Activated naive CD4-positive, alpha-beta T cell (primary cell): Measurements from ENCODE around the gene USPL1.
"Not testable (repeated sequence)": the region's sequence is repeated elsewhere in the genome, so short reads cannot be mapped to it uniquely, and the experiment has no call there.

Source experiments
- DNase-seq, 4 experiments: peaks; one replicate each; lab custom pipeline; 2025; lab: John Stamatoyannopoulos, UW

The USPL1 gene

DNA sequence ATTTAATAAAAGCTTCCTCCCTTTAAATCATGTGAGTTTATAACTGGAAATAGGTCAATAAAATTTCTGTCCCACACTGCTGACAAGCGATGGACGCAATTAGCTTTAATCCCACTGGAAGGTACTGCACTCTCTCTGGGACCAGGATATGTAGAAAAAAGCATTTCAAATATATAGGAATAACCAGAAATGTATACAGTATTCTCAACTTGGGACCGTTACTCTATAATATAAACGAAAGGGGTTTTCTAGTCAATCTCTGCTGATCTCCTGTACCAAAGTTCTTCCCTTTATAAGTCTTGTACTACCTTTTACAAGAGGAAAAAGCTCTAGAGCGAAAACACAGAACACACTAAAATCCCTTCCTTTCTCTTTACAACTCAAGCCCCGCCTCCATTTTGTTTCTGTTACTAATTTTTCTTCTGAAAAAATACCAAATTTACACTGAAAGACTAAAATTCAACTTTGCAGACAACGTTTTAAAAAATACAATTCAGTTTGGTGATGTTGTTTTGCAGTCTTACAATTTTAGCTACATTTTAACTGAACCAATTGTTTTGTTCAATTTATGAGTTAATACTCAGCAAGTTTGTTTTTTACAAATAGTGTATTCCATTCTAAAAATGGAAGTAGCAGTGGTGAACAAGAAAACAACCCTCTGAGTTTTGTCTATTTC is 1.7 kb upstream of the USPL1 start:
- no peak for DNase-seq

DNA sequence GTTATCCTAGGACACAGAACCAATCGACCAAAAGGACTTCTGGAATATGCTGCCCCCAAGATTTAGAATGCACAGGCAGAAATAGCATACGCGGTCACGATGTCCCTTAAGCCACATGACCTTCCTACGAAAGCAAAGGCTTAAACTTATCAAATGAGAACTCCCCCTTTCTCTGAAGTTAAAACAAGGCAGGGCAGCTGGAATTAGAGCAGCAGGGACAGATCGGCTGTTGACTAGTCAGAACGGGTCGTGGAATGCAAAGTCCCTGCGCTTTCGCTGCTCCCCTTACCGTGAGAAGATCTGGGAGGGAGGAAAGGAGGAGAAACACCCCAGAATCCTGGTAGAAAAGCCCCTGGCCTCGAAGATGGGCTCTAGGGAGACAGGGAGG is 799 bp upstream of the USPL1 start:
- DNase-seq: peak in 2 of 4 experiments; percentile 54 to 61

DNA sequence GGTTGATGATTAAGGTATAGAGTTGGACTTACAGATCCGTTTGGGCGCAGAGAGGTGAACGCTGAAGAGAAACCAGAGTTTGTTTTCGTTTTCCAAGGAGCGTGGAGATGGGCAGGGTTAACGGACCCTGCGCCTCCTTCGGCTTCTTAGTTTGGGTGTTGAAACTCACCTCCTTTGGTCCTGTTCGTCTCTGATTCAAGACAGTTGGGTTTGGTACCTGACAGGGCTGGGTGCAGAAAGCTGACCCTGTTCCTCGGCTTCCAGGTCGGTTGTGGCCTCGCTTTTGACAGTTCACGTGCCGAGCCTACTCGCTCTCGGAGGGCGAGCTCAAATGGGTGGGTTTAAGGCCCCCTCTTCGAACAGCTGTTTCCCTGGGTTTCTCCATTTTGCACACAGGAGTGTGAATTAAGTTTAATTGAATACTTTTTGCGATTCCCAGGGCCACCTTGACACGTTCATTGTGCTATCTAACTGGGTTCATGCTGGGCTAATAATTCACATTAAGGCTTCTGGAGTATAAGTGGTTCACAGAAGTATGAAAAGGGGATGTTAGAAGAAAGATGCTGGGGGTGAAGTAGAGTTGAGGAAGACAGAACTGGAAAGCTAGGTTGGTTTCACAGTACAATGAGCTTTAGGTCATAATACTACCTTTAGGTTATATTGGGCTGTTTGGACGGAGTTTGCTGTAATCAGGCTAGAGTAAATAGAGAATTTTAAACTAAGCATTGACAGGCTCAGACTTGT is 638 bp downstream of the USPL1 start:
- DNase-seq: peak in 2 of 4 experiments; percentile 25 to 31

DNA sequence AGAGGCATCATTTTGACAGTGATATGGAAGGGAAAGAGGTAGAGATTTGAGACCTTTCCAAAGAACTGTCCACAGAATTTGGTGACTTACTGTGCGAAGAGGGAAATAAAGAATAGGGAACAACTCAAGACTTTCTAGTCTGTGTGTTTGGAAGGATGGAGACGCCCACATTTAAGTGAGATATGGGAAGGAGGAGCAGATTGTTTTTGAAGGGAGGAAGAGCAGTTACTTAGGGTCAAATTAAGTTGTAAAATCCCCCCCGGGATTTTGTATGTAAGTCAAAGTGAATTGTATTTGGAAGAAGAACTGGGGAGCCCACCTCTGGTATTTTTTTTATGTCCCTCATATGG is 1.2 kb downstream of the USPL1 start:
- DNase-seq: no peak

DNA sequence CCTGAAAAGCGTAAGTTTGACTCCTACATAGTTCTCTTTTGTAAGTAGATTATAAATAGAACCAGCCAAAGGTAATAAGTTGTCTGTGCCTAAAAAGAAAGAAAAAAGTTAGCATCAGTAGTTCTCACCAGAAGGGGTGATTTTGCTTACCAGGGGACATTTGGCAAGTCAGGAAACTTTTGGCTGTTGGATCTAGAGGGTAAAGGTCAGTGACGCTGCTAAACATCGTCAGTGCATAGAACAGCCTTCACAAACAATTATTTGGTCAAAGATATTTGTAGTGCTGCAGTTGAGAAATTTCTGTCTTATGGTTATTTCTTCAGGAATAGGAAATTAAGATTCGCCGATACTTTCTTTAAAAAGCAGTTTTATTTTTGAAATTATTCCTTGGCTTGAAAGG is 2.0 kb downstream of the USPL1 start:
- no peak for DNase-seq

DNA sequence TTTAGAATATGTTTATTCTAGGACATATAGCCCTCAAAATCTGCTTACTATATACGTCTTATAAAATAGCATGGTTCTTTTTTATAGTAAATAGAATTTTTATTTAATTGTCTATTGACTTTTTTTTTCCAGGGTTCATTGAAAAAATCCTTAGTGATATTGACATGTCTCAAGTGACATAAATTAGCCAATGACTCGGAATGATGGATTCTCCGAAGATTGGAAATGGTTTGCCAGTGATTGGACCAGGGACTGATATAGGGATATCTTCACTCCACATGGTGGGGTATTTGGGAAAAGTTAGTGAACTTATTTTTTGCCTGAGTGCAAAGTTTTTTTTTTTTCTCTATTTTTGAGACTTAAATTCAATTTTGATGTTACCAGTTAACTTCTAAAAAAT is 3.2 kb downstream of the USPL1 start:
- no peak for DNase-seq

DNA sequence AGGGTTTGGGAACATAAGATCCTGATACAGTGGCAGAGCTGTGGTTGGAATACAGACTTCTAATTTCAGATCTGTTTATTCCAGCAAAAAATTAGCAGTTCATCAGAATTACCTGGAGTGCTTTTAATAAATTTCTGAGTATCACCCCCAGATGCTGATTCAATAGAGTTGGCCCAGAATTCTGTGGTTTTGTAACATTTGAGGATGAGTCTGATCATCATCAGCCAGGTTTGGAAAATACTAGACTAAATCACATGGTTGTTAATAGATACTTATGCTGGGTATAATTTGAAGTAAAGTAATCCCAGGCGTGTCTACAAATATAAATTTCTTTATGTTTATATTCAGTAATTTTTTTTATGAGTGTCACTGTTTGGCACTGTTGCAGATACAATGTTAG is 4.8 kb downstream of the USPL1 start:
- no peak for DNase-seq

DNA sequence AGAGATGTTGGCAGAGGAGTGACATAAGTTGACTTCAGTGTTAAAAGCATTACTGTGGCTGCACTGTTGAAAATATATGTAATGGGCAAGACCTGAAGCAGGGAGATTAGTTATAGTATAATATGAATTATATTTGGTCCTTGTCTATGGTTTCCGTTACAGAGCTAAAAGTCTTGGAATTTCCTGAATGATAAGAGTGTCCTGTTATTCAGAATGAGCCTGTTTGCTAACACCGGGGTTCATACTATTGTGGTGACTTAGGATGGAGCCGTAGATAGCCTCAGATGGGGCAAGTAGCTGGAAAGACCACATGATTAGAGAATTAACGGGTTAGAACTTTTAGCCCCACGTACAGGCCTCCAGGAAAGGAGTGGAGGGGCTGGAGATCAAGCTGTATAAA is 5.7 kb downstream of the USPL1 start:
- no peak for DNase-seq

DNA sequence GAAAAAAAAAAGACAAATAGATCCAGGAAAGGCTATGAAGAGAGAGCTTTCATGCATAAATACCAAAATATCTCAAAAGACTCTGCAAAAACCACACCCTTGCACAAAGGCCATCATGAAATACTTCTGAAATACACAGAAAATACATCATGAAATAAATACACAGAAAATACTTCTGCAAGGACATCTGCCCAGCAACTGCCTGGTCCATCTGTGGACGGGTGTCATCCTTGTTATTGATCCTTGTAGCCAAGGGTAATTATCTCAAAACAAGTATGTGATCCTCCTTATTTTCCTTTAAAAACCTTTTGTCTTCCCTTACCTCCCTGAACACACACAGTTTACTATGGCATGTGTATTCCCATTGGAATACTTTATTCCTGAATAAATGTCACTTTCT is 6.9 kb downstream of the USPL1 start:
- no peak for DNase-seq

DNA sequence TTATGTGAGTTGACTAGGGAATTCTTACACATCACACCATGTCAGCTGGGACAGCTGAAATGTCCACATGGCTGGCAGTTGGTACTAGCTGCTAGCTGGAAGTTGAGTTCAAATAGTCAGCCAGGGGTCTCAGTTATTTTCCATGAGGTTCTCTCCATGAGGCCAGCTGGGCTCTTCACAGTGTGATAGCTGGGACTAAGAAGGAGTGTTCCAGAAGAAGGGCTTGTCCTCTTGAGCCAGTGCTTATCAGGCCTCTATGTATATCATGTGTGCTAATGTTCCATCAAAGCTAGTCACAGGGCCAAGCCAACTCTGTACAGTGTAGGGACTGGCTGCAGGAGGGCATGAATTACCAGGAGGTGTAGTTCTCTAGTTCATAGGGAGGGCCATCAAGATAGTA is 11.8 kb downstream of the USPL1 start:
- DNase-seq: no peak

DNA sequence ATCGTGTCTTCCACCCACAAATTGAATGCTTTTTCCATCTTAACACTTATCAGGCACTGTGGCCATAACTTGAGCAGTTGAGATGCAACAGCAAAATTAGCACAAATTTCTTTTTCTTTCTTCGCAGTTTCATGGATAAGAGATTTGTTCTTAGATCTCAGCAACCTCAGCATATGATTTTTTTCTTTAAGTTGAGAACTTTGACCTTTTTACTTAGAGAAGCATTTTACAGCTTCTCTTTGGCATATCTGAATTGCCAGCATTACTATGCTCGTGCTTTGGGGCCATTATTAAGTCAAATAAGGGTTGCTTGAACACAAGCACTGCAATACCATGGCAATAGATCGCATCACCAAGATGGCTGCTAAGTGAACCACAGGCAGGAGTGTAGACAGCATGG is 16.1 kb downstream of the USPL1 start:
- DNase-seq: no peak

DNA sequence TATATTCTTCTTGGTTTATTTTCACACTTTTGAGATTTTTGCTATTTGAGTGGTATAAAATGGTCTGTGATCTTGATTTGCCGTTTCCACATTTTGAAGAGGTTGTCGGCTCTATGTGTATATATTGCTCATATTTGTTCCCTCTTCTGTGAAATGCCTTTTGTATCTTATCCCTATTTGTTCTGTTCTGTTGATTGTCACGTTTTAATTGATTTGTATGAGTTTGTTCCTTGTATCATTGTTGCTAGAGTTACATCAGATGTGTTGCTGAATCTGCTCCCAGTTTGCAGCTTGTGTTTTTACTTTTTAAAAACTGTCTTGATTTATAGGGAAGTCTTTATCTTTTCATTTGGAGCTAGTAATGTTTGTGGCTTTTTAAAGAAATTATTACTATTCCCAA is 17.1 kb downstream of the USPL1 start:
- no peak for DNase-seq

DNA sequence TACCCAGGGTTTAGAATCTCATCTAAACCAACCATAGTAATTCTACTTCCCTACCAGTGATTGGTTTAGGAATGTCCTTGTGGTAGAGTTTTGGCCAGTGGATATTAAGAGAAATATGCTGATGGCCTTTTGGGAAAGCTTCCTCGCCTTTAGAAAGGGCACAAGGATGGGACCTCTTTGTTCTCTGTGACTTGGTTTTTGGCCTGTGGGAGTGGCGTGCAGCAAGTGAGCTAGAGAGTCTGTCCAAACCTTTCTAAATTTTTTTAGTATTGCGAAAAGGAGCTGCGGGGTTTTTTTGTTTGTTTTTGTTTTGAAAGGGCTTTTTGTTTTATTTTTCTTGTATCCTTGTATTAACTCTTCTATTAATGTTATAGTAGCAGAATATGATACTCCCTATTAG is 20.6 kb downstream of the USPL1 start:
- DNase-seq: no peak

DNA sequence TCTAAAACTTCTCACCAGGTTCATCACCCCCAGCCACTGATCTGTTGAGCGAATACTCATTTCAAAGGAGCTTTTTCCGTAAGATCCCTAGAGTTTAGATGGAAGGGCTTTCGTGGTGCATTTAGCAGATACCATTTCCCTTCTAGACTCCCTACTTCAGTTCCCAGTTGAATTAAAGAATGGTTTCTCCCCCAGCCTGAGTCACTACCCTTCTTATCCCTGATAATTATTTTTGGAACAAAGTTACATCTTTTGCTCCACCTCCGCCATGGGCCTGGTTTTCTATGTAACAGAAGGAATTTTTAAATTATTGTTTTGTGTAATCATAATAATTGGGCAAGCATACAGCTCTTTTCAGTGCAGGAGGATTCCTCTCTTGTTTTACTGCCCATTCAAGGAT is 22.0 kb downstream of the USPL1 start:
- no peak for DNase-seq

DNA sequence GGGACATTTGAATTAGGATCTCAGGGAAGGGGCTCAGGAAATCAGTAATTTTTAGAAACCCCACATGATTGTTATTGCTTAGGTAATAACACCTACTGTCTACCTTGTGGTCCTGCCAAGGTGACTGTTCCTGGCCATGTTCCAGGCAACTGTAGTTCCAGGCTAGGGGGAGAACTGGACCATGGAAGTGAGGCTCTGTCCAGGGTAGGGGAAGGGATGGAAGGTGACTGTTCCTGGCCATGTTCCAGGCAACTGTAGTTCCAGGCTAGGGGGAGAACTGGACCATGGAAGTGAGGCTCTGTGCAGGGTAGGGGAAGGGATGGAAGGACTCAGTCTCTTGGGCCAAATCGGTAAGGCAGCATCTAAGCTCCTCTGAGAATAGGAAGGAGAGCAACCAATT is 23.5 kb downstream of the USPL1 start:
- DNase-seq: not testable (repeated sequence)

DNA sequence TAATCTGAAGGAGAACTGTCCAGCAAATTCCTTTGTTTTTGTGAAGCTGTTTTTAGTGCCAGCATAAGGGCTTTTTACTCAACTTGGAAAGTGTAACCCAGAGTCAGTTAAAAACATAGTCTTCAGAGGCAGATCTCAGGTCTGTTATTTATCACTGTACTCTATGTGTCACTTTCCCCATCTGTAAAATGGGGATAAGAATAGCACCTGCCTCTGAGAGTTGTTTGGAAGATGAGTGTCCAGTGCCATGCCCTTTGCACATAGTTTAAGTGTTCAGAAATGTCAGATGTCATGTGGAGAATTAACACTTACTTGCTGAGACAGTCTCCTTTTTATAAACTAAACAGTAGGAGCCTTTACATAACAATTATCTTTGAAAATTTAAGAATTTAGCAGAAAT is 27.9 kb downstream of the USPL1 start:
- DNase-seq: no peak

DNA sequence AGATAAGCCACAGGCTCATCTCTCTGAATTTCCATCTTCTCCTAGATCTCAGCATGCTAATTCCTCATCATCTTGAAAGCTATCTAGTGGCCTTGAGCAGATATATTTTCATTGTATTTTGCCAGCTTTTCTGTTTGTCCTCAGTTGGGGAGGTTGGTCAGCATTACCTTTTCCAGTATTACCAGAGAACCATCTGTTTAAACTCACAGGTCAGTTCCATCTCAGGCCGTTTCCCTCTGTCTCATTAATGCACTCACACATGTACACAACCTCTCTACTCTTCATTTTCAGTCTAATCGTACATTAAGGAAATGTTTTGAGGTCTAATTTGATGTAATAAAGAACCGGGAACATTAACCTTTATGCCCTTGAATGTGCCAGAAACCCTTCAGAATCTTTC is 29.7 kb downstream of the USPL1 start:
- no peak for DNase-seq

DNA sequence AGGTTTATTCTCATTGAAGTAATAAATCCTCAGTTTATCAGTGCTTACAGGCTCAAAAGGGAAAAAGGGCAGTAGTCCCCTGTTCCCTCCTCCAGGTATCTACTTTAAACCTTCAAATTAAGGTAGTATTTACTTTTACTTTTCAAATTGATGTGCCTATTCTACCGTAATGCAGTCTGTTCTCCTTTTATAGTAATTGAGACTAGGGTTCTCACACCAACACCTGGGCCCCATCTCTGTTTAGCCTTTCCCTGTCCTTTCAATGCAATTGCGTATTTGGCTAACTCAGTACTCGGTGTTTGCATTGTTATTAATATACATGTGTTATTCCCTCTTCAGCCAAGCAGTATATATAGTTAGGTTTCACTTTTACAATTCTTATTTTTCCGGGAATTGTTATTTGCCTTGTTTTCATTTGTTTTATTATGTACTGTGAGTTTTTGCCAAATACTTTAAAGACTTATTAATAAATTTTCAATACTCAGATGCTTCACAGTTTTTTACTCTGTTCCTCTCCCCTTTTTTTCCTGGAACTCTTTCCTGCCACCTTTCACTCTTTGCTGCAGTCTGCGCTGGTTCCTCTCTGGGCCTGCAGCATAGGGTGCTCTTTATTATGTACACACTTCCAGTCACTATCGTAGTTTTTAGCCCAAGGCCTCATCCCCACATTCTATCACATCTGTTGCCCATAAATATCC is 30.3 kb downstream of the USPL1 start:
- no peak for DNase-seq

DNA sequence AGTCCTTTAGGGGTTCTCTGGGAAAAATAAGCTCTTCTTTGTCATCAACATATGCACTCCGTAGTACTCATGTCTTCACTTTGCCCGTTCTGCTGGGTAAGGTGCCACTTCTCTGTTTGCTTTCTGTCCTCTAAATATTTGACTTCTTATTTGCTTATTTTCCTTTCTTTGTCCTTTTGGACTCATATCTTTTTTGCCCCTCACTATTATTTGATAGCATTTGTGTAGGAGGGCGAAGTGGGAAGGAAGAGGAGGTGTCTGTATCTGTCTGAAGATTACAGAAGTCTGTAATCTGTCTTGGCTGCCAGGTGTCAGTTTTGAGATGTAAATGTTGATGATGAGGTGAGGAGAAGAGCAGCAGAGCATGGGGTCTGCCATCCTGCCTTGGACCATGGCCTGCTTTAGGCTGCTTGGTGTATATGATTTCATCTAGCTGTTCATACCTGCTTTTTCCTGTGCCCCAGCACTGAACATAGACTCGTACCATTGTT is 30.8 kb downstream of the USPL1 start:
- DNase-seq: no peak

DNA sequence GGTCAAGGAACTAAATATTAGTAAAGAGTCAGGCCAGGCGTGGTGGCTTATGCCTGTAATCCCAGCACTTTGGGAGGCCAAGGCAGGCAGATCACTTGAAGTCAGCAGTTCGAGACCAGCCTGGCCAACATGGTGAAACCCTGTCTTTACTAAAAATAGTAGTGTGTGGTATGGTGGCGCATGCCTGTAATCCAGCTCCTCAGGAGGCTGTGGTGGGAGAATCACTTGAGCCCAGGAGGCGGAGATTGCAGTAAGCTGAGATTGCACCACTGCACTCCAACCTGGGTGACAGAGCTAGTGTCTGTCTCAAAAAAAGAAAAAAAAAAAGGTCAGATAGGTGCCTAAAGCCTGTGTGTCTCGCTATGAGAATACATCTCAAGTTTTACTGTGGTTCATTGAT is 33.9 kb downstream of the USPL1 start:
- not testable (repeated sequence) for DNase-seq

DNA sequence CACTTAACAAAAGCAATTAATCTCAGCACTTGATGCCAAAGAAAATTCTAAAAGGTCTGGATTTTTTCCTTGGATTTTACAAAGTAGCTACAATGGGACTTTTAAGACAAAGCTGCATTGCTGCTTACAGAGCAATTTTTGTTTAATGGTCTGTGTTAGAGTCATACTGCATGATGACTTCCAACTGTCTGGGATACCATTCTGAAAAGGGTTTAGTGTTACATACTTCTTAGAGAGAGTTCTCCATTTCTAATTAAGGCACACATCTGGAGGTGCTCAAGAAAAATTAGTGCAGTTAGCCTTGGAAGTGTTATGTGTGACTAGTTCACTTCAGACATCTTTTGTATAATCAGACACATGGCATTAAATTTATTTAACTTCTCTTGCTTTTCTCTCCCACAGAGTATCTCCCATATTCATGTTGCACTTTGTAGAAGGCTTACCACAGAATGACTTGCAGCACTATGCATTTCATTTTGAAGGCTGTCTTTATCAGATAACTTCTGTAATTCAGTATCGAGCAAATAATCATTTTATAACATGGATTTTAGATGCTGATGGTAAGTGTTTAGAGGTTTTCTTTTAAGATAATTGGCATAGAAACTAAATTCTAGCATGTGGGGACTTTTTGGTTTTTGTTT is 35.1 kb downstream of the USPL1 start:
- DNase-seq: no peak

DNA sequence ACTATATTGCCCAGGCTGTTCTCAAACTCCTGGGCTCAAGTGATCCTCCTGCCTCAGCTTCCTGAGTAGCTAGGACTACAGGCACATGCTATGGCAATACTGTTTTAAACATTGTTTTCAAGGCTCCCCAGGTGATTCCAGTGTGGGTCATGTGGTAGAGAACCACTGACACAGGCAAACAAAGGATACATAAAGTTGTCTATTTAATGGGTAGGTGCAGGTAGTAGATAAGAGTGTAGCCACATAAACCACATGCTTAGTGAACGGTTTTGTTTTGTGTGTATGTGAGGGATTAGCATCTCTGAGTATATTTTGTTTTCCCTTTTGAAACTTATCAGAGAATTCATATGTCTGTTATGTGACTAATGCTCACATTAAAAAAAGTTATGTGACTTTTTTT is 36.7 kb downstream of the USPL1 start:
- no peak for DNase-seq

DNA sequence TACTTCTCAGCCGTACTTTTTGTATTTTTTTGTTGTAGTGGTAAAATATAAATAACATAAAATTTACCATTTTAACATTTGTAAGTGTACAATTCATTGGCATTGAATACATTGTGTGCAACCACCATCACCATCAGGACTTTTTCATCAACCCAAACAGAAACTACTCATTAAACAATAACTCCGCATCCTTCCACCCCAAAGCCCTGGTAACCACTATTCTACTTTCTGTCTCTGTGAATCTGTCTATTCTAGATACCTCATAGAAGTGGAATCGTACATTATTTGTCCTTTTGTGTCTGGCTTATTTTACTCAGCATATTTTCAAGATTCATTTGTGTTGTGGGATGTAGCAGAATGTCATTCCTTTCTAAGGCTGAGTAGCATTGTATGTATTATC is 38.5 kb downstream of the USPL1 start:
- no peak for DNase-seq
